GM23338 (cell line): ENCODE data around the gene GTPBP10.

Source experiments
- CTCF ChIP-seq, 2 experiments: fragments of 200-600 bp in 1 of 2; sonication (generic) in 1 of 2; conservative IDR thresholded peaks; 2 replicates each; pipeline versions ENCODE4 v1.5.1 to v1.6.1; 2016 to 2017; ENCODE audit warnings: antibody characterized with exemption in 2 of 2, low read depth in 2 of 2, mild to moderate bottlenecking in 2 of 2, moderate library complexity in 1 of 2
- EZH2 ChIP-seq: fragments of 200-600 bp; sonication (generic); IDR thresholded peaks from one replicate; pipeline ENCODE4 v1.8.0; 2017; ENCODE audit warnings: antibody characterized with exemption, mild to moderate bottlenecking, low read depth; ENCODE audit not compliant: unreplicated experiment
- EZH2phosphoT487 ChIP-seq: fragments of 200-600 bp; sonication (generic); IDR thresholded peaks from one replicate; pipeline ENCODE4 v1.8.1; 2018; ENCODE audit warnings: antibody characterized with exemption; ENCODE audit not compliant: unreplicated experiment
- NANOG ChIP-seq: IDR thresholded peaks from 2 replicates; pipeline ENCODE4 v1.6.1; 2016; ENCODE audit warnings: antibody characterized with exemption, borderline replicate concordance
- POLR2AphosphoS5 ChIP-seq: IDR thresholded peaks from 2 replicates; pipeline ENCODE4 v1.6.1; 2016; ENCODE audit warnings: antibody characterized with exemption, low read depth

- TF ChIP-seq POLR2AphosphoS5: no peak
- TF ChIP-seq NANOG: no peak
- no peak for TF ChIP-seq CTCF (conservative IDR thresholded peaks at IDR 0.05; ENCODE audit: low read depth in 2 of 2)
- TF ChIP-seq EZH2: no peak
- no peak for TF ChIP-seq EZH2phosphoT487
Measured at GRCh38 chr7:90402785-90403173, 56.3 kb downstream of the GTPBP10 start.
